Measurements from ENCODE around the gene CNOT6. TPM values are rescaled to one million over a fixed set of nuclear protein-coding genes. Genes with fewer than 3 reads are reported as not detected.

The CNOT6 gene
- total RNA-seq, 1 experiment from 2014 or later: 60.9 TPM

GRCh38 chr5:180609386-180609785 is 115.2 kb downstream of the CNOT6 start:
- ChIA-PET POLR2A (ENCODE audit: low non-redundant PET) (no interaction called here), CTCF (no interaction called here)
- no peak overlapping the region for H3K27ac ChIP-seq (ENCODE audit: low read depth, low read length, poor library complexity, severe bottlenecking)
- BruUV-seq (replicated peaks): no TSS peak
- H3K36me3 ChIP-seq (ENCODE audit: insufficient read depth, low read length, poor library complexity, severe bottlenecking): no peaks in the 10 kb centered on the region
- no peak for DNase-seq (ENCODE audit: low spot score)
- H3K4me1 ChIP-seq (ENCODE audit: insufficient read depth, low read length, poor library complexity, severe bottlenecking): no peaks in the 10 kb centered on the region
- H3K27me3 ChIP-seq (replicated peaks; ENCODE audit: insufficient read depth, low read depth, low read length, poor library complexity): no peaks in the 10 kb centered on the region
- no peaks in the 10 kb centered on the region for H3K9me3 ChIP-seq (ENCODE audit: low read depth, low read length, poor library complexity, severe bottlenecking)
- intact Hi-C loops (cut with micrococcal nuclease; ENCODE audit: unreplicated experiment): no loop called here
- TF ChIP-seq EZH2 (IDR thresholded peaks at IDR 0.05; ENCODE audit: borderline replicate concordance, low read depth, low read length, poor library complexity, severe bottlenecking) (no peak), CTCF (conservative IDR thresholded peaks at IDR 0.05; ENCODE audit: low read depth, low read length) (no peak)
- H3K4me3 ChIP-seq (ENCODE audit: low read depth, low read length, poor library complexity, severe bottlenecking): no peak overlapping the region

GRCh38 chr5:180609817-180610550 is 115.8 kb downstream of the CNOT6 start:
- POLR2A ChIA-PET (ENCODE audit: low non-redundant PET): no interaction called here
- Histone ChIP-seq H3K4me3 (ENCODE audit: low read depth, low read length, poor library complexity, severe bottlenecking) (no peak overlapping the region), H3K4me1 (ENCODE audit: insufficient read depth, low read length, poor library complexity, severe bottlenecking) (no peaks in the 10 kb centered on the region), H3K36me3 (ENCODE audit: insufficient read depth, low read length, poor library complexity, severe bottlenecking) (no peaks in the 10 kb centered on the region), H3K9me3 (ENCODE audit: low read depth, low read length, poor library complexity, severe bottlenecking) (no peaks in the 10 kb centered on the region), H3K27ac (ENCODE audit: low read depth, low read length, poor library complexity, severe bottlenecking) (no peak overlapping the region), H3K27me3 (replicated peaks; ENCODE audit: insufficient read depth, low read depth, low read length, poor library complexity) (no peaks in the 10 kb centered on the region)
- intact Hi-C loops (cut with micrococcal nuclease; ENCODE audit: unreplicated experiment): no loop called here
- TF ChIP-seq CTCF (conservative IDR thresholded peaks at IDR 0.05; ENCODE audit: low read depth, low read length): no peak
- no peak for TF ChIP-seq EZH2 (IDR thresholded peaks at IDR 0.05; ENCODE audit: borderline replicate concordance, low read depth, low read length, poor library complexity, severe bottlenecking)
- no peak for DNase-seq (ENCODE audit: low spot score)
- BruUV-seq (replicated peaks): no TSS peak
- CTCF ChIA-PET: no interaction called here

- no peak for DNase-seq (ENCODE audit: low spot score)
- ChIA-PET POLR2A (ENCODE audit: low non-redundant PET) (no interaction called here), CTCF (no interaction called here)
- Histone ChIP-seq H3K36me3 (ENCODE audit: insufficient read depth, low read length, poor library complexity, severe bottlenecking) (no peaks in the 10 kb centered on the region), H3K27ac (ENCODE audit: low read depth, low read length, poor library complexity, severe bottlenecking) (no peak overlapping the region), H3K4me1 (ENCODE audit: insufficient read depth, low read length, poor library complexity, severe bottlenecking) (no peaks in the 10 kb centered on the region), H3K4me3 (ENCODE audit: low read depth, low read length, poor library complexity, severe bottlenecking) (no peak overlapping the region), H3K9me3 (ENCODE audit: low read depth, low read length, poor library complexity, severe bottlenecking) (no peaks in the 10 kb centered on the region), H3K27me3 (replicated peaks; ENCODE audit: insufficient read depth, low read depth, low read length, poor library complexity) (no peaks in the 10 kb centered on the region)
- intact Hi-C loops (cut with micrococcal nuclease; ENCODE audit: unreplicated experiment): no loop called here
- BruUV-seq (replicated peaks): no TSS peak
- TF ChIP-seq CTCF (conservative IDR thresholded peaks at IDR 0.05; ENCODE audit: low read depth, low read length): no peak
- TF ChIP-seq EZH2 (IDR thresholded peaks at IDR 0.05; ENCODE audit: borderline replicate concordance, low read depth, low read length, poor library complexity, severe bottlenecking): no peak
Observed at GRCh38 chr5:180611140-180611850, 117.1 kb downstream of the CNOT6 start.
